ENCODE results near the gene NR1D2.
"Not testable (repeated sequence)": the region's sequence is repeated elsewhere in the genome, so short reads cannot be mapped to it uniquely, and the experiment has no call there.

NR1D2 gene
- total RNA-seq, result 213 to 377 reads per million in 2 donors

DNA sequence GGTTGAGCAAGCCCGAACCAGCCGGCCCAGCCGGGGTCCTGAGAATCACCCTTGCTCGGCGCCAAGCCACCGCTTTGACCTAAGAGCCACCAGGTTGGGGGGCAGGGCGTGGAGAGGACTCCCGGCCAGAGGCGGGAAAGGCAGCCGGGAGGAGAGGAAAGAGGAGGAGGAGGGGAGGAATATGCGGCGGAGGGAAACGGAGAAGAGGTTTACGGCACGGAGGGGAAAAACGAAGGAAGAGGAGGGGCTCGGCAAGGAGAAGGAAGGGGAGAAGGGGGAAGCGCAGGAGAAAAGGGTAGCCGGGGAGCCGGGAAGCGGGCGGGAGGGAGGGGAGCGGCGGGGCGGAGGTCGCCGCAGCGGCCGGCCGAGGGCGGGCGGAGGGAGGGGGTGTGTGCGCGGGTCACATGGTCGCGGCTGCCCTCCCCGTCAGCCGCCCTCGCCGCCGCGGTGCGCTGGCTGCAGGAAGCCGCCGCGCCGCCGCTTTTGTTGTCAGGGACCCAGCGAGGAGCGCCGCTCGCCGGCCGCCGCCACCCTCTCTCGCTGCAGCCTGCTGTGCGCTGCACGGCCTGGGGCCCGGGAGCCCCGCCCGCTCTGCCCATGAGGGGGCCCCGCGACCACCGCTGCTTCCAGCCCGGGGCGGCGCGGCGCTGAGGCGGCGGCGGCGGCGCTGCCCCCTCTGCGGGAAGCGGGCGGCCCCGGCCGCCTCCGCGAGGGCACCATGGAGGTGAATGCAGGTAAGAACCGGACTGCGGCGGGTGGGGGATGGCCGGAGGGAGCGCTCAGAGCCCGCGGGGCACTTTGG lies at the start of gene NR1D2:
TSS of gene NR1D2 (plus strand) at position 426 of the 802 bp plus-strand sequence. CDS start at position 719, 293 bp downstream.
- peak; percentile 80 for DNase-seq

DNA sequence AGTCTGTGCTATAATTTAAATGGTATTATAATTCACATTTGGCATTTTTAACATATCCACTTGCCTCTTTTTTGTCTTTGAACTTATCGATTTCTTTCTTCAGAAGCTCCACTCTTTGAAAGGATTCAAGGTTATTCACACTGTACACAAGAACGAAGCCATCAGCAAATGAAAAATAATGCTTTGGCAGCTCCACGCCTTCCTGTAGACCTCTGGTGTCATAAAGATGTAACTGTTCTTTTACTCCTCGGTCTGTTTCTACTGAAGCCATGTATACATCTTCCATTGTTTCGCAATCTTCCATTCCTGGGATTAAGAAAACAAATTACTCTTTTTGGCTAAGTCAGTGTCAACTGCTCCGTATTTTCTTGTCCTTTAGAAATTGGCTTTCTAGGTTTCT lies 44.3 kb upstream of the NR1D2 start:
- DNase-seq, result no peak

DNA sequence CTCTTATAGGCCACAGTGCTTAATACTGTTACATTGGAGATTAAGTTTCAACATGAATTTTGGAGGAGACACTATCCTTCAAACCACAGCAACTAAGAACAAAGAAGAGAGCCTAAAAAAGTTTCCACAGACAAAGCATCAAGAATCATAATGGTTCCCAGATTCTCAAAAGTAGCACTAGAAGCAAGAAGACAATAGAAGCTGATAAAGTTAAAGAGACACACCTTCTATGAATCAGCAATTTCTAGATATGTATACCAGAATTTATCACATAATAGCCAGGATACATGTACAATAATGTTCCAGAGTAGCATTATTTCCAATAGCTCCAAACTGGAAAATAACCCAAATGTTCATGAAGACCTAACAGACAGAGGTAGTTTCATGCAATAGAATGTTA lies 40.5 kb upstream of the NR1D2 start:
- DNase-seq, result no peak

DNA sequence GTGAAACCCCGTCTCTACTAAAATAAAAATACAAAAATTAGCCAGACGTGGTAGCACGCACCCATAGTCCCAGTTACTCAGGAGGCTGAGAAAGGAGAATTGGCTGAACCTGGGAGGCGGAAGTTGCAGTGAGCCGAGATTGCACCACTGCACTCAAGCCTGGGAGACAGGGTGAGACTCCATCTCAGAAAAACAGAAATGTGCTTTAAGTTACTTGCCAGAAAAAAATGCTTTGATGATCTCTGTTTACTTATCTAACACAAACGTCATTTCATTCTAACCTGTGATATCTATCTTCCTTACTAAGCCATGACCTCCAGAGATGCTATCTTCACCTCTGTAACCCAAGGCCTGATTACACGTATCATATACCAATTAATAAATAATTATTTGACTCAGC lies 35.7 kb upstream of the NR1D2 start:
- DNase-seq, result no peak

DNA sequence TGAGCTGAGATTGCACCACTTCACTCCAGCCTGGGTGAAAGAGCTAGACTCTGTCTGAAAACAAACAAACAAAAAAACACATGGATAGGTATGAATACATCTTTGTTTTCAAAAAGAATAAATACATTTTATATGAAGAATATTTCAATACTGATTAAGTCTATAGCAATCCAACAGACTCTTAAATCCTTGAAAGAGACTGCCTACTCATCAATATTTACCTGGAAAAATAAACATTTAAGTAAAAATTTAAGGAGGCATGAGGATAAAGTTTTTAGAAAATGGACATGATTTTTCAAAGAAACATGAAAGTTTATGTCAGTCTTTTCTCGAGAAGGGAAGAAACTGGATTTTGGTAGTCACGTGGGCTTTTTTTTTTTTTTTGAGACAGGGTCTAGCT lies 33.7 kb upstream of the NR1D2 start:
- DNase-seq, result no peak

DNA sequence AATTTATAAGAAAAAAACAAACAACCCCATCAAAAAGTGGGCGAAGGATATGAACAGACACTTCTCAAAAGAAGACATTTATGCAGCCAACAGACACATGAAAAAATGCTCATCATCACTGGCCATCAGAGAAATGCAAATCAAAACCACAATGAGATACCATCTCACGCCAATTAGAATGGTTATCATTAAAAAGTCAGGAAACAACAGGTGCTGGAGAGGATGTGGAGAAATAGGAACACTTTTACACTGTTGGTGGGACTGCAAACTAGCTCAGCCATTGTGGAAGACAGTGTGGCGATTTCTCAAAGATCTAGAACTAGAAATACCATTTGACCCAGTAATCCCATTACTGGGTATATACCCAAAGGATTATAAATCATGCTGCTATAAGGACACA lies 32.8 kb upstream of the NR1D2 start:
- DNase-seq, result not testable (repeated sequence)

DNA sequence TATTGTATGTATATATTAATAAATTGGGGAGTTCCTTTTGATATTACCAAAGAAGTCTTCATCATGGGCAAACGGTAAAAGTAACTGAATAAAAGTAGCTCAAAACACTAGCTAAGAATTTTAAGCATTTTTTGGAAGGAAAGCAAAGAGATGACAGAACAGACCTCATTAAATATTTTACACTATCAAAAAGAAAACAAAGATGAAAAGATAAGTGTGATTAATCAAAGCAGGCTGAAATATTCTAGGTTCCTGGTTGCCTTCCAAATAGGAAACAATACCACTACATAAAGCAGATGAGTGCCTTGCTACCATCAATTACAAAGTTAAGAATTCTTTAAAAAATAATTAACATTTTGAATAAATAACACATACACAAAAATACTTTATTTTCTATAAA lies 31.9 kb upstream of the NR1D2 start:
- no peak for DNase-seq

DNA sequence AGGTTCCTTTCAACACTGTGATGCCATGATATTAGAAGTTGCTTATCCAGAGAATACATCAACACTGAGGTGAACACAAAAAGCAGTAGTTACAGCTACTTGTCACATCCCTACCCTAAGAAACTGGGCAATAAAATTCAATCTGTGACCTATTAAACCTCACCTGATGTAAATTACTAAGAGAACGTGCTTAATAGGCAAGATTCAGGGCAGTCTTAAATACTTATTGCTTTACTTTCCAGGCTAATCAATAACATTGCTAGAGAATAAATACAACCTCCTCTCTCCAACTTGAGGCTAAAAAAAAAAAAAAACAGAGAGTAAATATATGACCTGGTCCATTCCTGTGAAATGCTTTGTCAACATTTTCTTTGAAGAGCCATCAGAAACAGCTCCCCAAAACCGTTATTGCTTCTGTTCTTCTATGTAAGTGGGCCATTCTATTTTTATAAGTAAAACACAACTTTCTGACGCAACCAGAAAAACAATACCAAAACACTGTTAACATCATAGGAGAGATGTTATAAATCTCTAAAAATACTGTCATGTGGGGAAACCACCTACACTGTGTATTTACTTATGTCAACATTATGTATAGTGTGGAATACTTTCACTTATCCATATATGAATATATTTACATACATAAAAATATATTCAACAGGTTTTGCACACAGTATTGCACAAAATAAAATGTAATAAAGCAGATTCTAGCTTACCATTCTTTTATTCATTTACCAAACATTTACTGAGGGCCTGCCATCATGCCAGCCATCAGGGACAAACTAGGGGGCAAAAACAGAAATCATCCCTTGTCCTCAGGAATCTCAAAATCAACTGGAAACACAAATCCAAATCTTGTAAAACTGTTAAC lies 31.0 kb upstream of the NR1D2 start:
- DNase-seq, result no peak

DNA sequence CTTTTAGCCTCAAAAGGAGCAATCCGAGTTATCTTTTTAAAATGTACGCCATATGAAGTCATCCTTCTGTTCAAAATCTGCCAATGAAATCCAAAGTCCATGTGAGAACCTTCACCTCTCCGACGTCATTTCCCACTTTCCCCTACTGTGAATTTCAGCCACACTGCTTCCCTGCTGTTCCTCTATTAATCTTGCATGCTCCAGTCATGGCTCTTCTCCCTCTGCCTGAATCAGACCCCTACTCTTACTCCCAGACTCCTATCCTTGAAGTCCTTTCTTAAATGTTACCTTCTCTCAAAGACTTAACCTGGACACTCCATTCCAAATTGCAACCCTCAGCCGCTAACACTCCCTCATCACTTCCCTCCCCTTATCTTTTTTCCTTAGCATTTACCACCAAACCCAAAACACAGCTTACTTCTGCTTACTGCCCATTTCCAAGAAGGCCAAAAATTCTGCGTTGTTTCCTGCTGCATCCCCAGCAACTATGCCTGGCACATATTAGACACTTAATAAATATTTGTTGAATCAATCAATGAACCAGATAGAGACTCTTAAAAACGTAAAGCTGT lies 29.5 kb upstream of the NR1D2 start:
- DNase-seq, result no peak

DNA sequence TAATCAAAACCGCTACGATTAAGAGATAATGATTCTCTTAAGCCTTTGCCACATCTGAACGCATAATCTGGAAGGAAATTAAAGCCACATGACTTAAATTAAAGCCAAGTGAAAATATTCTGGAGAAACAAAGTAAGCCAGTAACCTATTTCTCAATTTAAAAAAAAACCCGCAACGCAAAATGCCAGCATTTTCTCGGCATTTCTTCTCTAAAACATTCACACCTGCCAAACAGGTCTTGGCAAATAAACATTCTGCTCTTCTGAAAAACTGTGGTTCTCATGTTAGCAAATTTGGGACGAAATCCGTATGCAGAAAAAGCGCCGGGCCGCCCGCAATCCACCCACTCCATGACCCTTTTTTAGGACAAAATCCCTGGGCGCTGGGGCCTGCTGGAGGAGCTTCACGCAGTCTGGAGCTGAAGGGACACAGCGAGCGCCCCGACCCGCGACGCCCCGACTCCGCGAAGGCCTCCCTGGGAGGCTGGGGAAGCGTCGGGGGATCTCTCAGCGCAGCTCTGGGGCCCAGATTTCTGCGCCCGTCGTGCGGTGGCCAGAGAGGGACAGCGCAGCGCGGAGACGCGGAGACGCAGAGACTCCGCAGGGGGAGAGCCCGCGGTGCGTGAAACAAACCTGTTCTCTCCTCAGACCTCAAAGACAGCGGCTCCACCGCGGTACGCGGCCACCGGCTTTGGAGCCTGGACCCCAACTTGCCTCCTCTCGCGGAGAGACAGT lies 28.8 kb upstream of the NR1D2 start:
- no peak for DNase-seq

DNA sequence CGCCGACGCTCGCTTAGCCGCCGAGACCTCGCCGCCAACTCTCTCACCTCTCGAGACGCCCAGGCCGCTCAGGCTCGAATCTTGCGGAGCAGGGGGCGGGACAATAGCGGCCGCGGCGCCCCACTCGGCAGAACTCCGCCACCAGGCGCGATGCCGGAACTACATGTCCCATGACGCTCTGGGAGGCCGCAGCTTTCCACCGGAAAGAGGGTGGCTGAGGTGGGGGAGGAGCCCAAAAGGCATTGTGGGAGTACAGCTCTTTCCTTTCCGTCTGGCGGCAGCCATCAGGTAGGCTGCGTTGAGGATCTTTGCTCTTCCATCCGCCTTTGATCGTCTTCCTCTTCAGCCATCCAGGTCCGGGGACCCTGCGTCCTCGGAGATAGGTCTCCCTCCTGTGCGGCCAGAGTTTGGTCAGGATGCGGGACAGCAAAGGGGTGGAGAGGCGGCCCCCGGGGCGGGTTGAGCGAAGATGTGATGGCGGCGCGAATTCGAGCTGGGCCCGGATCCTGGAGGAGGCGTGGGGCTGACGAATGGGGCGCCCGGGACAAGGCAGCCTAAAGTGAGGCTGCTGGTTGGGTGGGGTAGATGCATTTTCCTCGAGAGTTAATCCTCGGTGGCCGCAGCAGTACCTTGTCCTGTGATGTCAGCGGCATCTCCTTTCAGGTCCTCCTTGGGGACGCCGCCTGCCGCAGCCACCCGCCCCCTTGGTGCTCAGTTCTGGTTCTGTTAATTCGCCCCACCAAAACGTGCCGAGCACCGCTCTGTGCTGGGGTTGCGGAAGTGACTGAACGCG lies 28.0 kb upstream of the NR1D2 start, which contains the start of the genes NKIRAS1 and RPL15:
TSS of gene NKIRAS1 (minus strand) at position 105 of the 793 bp plus-strand sequence. CDS start 6,086 bp downstream, outside the sequence.
TSS of gene RPL15 (plus strand) at position 247 of the 793 bp plus-strand sequence. CDS start 728 bp downstream, outside the sequence.
- peak; percentile 95 for DNase-seq

DNA sequence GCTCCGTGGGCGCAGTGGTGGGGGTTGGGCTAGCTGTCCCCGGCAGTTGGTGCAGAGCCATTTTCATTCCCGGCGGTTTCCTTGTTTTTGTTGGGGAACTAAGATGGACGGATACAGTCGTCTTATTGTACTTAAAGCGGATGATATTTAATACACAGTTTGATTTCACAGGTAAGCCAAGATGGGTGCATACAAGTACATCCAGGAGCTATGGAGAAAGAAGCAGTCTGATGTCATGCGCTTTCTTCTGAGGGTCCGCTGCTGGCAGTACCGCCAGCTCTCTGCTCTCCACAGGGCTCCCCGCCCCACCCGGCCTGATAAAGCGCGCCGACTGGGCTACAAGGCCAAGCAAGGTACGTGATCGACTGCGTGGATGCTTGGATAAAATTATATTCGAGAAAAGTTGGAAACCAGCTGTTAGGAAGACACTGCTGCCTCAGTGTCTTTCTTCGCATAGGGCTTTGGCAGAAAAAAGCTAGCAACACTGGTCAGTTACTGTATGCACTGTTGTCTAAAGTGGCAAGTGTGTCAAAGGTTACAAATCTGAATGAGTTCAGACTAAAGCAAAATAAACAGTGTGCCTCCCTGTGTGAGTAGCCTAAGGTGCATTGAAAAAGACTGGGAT lies 27.3 kb upstream of the NR1D2 start:
- not testable (repeated sequence) for DNase-seq

DNA sequence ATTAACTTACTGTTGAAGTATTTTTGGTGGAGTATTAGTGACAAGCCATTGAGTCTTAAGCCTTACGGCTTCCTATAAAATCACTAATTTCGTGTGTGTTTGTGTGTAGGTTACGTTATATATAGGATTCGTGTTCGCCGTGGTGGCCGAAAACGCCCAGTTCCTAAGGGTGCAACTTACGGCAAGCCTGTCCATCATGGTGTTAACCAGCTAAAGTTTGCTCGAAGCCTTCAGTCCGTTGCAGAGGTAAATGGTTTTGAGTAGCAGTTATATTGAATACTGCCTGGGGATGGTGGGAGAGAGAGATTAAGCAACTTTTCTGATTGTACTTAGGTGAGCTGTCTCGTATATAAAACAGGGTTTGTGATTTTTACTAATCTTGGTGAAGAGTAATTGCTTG lies 26.8 kb upstream of the NR1D2 start:
- not testable (repeated sequence) for DNase-seq

DNA sequence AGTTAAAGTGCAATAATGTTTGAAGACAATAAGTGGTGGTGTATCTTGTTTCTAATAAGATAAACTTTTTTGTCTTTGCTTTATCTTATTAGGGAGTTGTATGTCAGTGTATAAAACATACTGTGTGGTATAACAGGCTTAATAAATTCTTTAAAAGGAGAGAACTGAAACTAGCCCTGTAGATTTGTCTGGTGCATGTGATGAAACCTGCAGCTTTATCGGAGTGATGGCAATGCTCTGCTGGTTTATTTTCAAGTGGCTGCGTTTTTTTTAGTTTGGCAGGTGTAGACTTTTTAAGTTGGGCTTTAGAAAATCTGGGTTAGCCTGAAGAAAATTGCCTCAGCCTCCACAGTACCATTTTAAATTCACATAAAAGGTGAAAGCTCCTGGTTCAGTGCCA lies 25.5 kb upstream of the NR1D2 start:
- no peak for DNase-seq

DNA sequence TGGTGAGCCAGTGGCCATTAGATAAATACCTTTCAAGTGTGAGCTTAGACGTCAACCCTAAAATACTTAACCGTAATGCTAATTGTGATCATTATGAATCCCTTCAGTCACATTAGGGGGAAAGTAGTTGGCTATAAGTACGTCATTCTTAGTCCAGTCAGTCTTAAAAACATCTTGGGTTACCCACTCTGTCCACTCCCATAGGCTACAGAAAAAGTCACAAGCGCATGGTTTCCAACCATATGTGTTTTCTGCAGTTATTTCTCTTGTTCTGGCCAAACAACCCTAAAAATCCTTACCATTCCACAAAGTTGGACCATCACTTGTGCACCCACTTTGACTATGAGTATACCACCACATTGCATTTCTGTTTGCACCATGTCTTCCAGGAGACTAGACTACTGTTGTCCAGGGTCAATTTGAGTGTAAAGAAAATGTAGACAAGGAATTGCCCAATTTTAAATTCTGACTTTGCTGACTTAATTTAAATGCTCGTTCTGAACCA lies 24.9 kb upstream of the NR1D2 start:
- no peak for DNase-seq

DNA sequence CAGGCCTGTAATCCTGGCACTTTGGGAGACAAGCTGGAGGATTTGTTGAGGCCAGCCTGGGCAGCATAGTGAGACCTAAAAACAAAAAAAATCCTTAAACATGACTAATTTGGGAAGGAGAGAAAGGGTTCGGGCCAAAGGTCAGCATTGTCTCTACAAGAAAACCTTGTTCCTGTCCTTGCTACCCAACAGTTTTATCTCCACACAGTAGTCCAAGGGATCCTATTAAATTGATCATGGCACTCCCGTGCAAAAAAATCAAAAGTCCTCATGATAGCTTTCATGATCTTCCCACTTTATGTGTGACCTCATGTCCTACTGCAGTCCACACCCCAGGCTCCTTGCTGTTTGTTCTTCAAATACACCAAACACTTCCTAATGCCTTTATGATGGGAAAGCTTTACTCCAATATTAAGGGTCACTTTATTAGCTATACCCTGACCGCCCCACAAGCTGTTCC lies 24.0 kb upstream of the NR1D2 start:
- DNase-seq, result no peak

DNA sequence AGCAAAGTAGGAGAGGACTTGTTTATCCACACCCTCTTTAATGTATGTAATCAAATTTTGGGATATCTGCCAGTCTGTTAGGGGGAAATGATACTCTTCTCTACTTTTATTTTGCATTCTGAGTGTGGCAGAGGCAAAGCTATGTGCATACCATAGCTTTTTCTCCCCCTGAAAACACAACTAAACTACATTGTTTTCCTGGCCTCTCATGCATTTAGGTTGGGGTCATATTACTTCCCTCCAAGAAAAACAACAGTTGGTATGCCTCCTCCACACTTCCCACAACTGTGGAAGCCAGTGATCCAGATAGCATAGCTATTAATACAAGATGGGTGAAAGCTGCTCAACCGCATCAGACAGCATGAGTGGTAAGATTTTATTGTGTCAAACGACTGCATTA lies 21.3 kb upstream of the NR1D2 start:
- no peak for DNase-seq

DNA sequence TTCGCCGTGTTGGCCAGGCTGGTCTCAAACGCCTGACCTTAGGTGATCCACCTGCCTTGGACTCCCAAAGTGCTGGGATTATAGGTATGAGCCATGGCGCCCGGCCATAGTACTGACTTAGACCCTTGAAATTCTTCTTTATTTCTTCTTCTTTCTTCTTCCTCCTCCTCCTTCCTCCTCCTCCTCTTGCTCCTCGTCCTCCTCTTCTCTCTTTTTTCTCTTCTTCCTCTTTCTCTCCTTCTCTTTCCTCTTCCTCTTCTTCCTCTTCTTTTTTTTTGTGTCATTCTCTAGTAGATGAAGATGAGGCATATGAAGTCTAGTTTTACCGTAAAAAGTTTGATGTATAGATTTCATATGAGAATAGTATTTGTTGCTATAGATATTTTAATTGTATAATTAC lies 18.8 kb upstream of the NR1D2 start:
- no peak for DNase-seq

DNA sequence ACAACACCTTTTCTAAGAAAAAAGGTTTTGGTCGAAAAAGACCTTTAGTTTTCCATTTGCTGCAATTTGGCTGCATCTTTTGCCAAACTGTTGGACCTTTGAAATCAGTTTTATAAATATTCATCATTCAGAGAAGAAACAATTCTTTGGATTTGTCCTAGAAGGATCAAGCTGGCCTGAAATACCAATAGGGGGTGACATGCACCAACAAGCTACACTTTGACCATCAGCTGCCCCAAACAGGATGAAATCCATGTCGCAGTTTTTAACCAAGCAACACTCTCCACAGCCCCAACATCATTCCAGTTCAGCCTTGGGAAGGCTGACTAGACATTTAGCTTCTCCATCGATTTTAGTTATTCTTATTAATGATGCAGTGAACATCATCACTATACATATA lies 18.4 kb upstream of the NR1D2 start:
- DNase-seq, result no peak

DNA sequence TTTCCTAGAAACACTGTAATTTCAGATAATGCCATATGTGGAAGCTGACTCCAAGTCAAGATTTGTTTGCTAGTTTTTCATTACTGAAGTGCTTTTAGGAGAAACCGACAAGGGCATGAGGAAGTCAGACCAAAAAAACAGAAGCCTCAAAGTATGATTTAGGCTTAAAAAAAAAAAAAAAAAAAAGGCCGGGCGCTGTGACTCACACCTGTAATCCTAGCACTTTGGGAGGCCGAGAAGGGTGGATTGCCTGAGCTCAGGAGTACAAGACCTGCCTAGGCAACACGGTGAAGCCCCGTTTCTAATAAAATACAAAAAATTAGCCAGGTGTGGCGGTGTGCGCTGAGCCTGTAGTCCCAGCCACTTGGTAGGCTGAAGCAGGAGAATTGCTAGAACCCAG lies 16.6 kb upstream of the NR1D2 start:
- DNase-seq, result no peak

DNA sequence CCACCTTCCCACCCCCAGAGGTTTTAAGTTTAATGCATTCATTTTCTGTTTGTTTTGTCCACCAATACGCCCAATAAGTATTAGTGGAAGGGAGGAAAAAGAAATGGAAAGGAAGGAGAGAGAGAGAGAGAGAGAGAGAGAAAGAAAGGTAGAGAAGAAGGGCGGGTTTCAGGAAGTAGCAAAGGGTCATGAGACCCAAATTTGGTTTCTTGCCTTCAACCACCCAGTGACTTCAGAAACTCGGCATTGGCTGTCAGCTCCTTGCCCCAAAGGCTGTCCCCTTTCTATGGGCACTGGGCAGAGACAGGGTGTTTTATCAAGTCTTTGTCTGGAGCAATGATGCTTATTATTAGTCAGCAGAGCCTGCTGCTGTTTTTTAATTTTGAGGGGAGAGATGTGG lies 13.5 kb upstream of the NR1D2 start:
- DNase-seq, result no peak

All from T-helper 9 cell (primary cell).